Adipose tissue (tissue), 3 donors: Measurements from ENCODE around the gene ANXA2R. TPM values are rescaled to one million over a fixed set of nuclear protein-coding genes. Genes with fewer than 3 reads are reported as not detected.

Source experiments
- H3K27ac ChIP-seq: one replicate; pipeline ENCODE4 v1.5.1; 2013; ENCODE audit warnings: low read depth, low read length
- WGBS, 3 donors: extraction: QIAGEN DNeasy Blood & Tissue Kit; methylation state at CpG; one replicate each; pipeline ENCODE4 v1.1.7; 2013; 5-methylcytosine and 5-hydroxymethylcytosine counted together
- polyA plus RNA-seq, 3 donors: library from polyadenylated mRNA; stranded (reverse); fragments of 200-250 nt; gene quantifications; one replicate each; pipeline ENCODE4 v1.2.3, GENCODE V29; 2013
- donor health status: healthy with polysubstance abuse.
- donor health status: Bipolar disorder and iron deficiency.
- donor health status: healthy.

The ANXA2R gene
- polyA plus RNA-seq, 3 donors: 1.1 to 5.8 (median 3.1) TPM

- peak overlapping the region; percentile 62 for H3K27ac ChIP-seq
- WGBS, 3 donors: 3 to 8% (median 4%) methylated on average over 35 of the region's 35 CpGs
Observed at GRCh38 chr5:43008363-43009153, 31.6 kb downstream of the ANXA2R start.

- WGBS, 3 donors: 1 to 5% (median 2%) methylated on average over 25 of the region's 25 CpGs
- H3K27ac ChIP-seq: peak overlapping the region; percentile 60
Observed at GRCh38 chr5:43007911-43008362, 32.2 kb downstream of the ANXA2R start.

- peak overlapping the region; percentile 60 for H3K27ac ChIP-seq
- 2 to 7% (median 4%) methylated on average over 27 of the region's 27 CpGs for WGBS, 3 donors
Observed at GRCh38 chr5:43007246-43007910, 32.7 kb downstream of the ANXA2R start.

GRCh38 chr5:43006424-43007202 lies 33.5 kb downstream of the ANXA2R start:
- WGBS, 3 donors: 71 to 83% (median 76%) methylated on average over 19 of the region's 19 CpGs
- no peak overlapping the region for H3K27ac ChIP-seq

GRCh38 chr5:43005031-43005430 lies 35.1 kb downstream of the ANXA2R start:
- no peak overlapping the region for H3K27ac ChIP-seq
- 70 to 88% (median 80%) methylated on average over 4 of the region's 4 CpGs for WGBS, 3 donors

GRCh38 chr5:43001748-43002147 lies 38.4 kb downstream of the ANXA2R start:
- no peak overlapping the region for H3K27ac ChIP-seq

GRCh38 chr5:43000914-43001313 lies 39.2 kb downstream of the ANXA2R start:
- no peak overlapping the region for H3K27ac ChIP-seq
- WGBS, 3 donors: 33 to 56% (median 53%) methylated on average over 6 of the region's 6 CpGs

- H3K27ac ChIP-seq: no peak overlapping the region
- 8 to 19% (median 12%) methylated on average over 40 of the region's 40 CpGs for WGBS, 3 donors
Observed at GRCh38 chr5:43000111-43000840, 39.8 kb downstream of the ANXA2R start.

GRCh38 chr5:42995360-42995751 lies 44.8 kb downstream of the ANXA2R start:
- H3K27ac ChIP-seq: peak overlapping the region; percentile 41
- WGBS, 3 donors: 9 to 11% (median 10%) methylated on average over 10 of the region's 10 CpGs

GRCh38 chr5:42994555-42995359 lies 45.4 kb downstream of the ANXA2R start:
- WGBS, 3 donors: 2 to 5% (median 3%) methylated on average over 52 of the region's 52 CpGs
- H3K27ac ChIP-seq: peak overlapping the region; percentile 56

GRCh38 chr5:42994246-42994554 lies 45.9 kb downstream of the ANXA2R start:
- H3K27ac ChIP-seq: peak overlapping the region; percentile 56
- 9 to 15% (median 10%) methylated on average over 6 of the region's 6 CpGs for WGBS, 3 donors

GRCh38 chr5:42993516-42994245 lies 46.4 kb downstream of the ANXA2R start:
- 5 to 15% (median 10%) methylated on average over 34 of the region's 34 CpGs for WGBS, 3 donors
- H3K27ac ChIP-seq: peak overlapping the region; percentile 97

GRCh38 chr5:42992088-42992879 lies 47.8 kb downstream of the ANXA2R start:
- H3K27ac ChIP-seq: peak overlapping the region; percentile 52
- 2 to 3% (median 3%) methylated on average over 67 to 71 of the region's 71 CpGs for WGBS, 3 donors

GRCh38 chr5:42991404-42992087 lies 48.6 kb downstream of the ANXA2R start:
- 25 to 27% (median 26%) methylated on average over 36 of the region's 36 CpGs for WGBS, 3 donors
- H3K27ac ChIP-seq: peak overlapping the region; percentile 52

GRCh38 chr5:42990892-42991291 lies 49.2 kb downstream of the ANXA2R start:
- 62 to 85% (median 71%) methylated on average over 4 of the region's 4 CpGs for WGBS, 3 donors
- H3K27ac ChIP-seq: peak overlapping the region; percentile 52
